Measurements from ENCODE around the gene FETUB. TPM values are rescaled to one million over a fixed set of nuclear protein-coding genes. Genes with fewer than 3 reads are reported as not detected.

FETUB gene, protein sequence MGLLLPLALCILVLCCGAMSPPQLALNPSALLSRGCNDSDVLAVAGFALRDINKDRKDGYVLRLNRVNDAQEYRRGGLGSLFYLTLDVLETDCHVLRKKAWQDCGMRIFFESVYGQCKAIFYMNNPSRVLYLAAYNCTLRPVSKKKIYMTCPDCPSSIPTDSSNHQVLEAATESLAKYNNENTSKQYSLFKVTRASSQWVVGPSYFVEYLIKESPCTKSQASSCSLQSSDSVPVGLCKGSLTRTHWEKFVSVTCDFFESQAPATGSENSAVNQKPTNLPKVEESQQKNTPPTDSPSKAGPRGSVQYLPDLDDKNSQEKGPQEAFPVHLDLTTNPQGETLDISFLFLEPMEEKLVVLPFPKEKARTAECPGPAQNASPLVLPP
- not detected in 2 replicates for total RNA-seq

DNA sequence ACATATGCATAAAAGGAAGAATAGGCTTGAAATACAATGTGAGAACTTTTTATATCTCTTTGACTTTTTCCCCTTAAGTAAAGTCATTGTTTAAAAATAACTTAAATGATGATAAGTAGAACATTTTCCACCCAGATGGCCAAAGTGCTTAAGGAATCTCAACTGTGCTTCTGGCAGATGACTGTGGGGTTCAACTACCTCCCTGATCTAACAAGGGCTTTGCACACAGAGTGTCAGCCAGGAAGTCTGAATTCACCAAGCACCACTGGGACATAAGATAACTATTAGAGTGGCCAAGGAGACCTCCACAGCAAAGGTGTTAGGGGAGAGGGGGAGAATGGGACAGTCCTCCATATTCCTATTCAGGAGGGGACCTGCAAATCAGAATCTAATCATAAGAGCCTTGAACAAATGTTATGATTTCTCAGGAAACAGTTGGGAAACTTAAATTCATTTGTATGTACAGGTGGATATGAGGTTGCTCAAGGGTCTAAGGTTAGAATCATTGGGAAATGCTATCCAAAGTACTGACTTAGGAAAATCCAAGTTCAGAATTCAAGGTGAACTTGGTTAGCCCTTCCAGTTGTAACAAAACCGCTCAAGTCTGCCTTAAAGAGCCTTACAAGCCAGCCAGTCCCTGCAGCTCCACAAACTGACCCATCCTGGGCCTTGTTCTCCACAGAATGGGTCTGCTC lies at the start of gene FETUB:
Gene FETUB, plus strand, starts transcription at position 622 of the 695 bp plus-strand sequence. Its CDS starts 62 bp downstream, at position 684.

DNA sequence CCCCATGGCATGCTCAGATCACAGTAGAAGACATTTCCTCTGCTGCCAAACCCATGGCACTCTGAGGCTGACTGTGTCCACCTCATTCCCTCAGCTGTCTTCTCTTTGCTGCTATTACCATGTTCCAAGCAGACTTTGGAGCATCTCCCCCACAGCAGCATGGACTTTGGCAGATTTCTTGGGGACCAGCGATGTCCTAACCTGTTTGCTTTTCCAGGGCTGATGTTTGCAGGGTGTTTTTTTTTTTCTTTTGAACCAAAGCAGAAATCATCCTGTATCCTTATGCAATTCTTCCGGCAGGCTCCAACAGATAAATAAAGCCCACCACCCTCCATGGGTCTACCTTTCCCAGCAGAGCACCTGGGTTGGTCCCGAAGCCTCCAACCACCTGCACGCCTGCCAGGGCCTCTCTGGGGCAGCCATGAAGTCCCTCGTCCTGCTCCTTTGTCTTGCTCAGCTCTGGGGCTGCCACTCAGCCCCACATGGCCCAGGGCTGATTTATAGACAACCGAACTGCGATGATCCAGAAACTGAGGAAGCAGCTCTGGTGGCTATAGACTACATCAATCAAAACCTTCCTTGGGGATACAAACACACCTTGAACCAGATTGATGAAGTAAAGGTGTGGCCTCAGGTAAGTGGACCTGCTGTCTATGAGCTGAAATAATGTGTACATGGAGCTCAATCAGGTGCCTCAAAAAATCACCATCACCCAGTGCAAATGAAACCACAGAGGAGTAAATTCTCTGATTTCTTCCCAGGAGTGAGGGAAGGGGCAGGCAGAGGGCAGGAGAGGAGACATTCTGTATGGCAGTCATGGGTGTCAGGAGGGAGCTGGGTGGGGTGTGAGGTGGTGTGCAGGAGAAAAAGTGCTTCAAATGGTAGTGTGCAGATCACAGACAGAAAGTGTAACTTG lies 27.2 kb upstream of the FETUB start, which contains the start of gene AHSG:
Gene AHSG, plus strand, starts transcription at position 340 of the 916 bp plus-strand sequence. Its CDS starts 82 bp downstream, at position 422.

DNA sequence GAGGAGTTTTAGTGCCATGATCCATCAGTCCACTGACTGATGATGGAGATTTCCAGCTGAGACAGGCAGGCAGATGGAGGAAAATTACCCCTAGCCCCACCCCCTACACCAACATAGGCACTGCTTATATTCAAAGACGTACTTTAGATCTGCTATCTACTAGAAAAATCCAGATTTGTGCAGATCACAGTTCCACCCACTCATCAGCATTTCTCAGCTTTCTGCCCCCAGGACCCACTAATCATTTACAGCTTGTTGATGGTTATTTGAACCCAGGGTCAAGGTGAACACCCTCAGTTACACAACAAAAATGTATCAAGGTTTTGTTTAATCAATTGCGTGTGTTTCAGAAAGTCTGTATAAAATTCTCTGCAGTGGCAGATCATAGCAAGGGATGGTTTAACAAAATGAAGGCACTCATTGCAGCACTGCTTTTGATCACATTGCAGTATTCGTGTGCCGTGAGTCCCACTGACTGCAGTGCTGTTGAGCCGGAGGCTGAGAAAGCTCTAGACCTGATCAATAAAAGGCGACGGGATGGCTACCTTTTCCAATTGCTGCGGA lies 25.5 kb downstream of the FETUB start, which contains the start of gene HRG:
Gene HRG, plus strand, starts transcription at position 390 of the 564 bp plus-strand sequence. Its CDS starts 18 bp downstream, at position 408.

Other genes starting within 250 kb of the FETUB start
- gene CRYGS, start 96.0 kb upstream of the FETUB start, total RNA-seq = 0.89 and 1.1 TPM in 2 replicates
- 14.0 and 15.2 TPM in 2 replicates for gene TBCCD1, start 73.1 kb upstream of the FETUB start, total RNA-seq
- gene DNAJB11, start 69.7 kb upstream of the FETUB start, total RNA-seq = 56.6 and 59.0 TPM in 2 replicates
- not detected in 2 replicates for gene AHSG, start 27.3 kb upstream of the FETUB start, total RNA-seq
- gene HRG, start 25.6 kb downstream of the FETUB start, total RNA-seq = not detected in 2 replicates
- not detected in 2 replicates for gene KNG1, start 77.0 kb downstream of the FETUB start, total RNA-seq
- 670 and 759 TPM in 2 replicates for gene EIF4A2, start 143.2 kb downstream of the FETUB start, total RNA-seq
- gene RFC4, start 166.1 kb downstream of the FETUB start, total RNA-seq = 11.1 and 12.6 TPM in 2 replicates
- not detected in 2 replicates for gene ADIPOQ, start 202.3 kb downstream of the FETUB start, total RNA-seq

Measured in smooth muscle cell of the pulmonary artery (primary cell).